Hindlimb muscle (tissue), 1 donor: ENCODE results near the gene ANKRD44. TPM values are rescaled to one million over a fixed set of nuclear protein-coding genes. Genes with fewer than 3 reads are reported as not detected.
A peak's percentile ranks its signal among the peaks of the same experiment; 100 is the strongest.
"Not testable (repeated sequence)": the region's sequence is repeated elsewhere in the genome, so short reads cannot be mapped to it uniquely, and the experiment has no call there.

Source experiments
- DNase-seq: peaks from one replicate; pipeline ENCODE4 v3.0.0-alpha.2; 2013
- polyA plus RNA-seq: library from polyadenylated mRNA; unstranded; fragments of 120-200 nt; gene quantifications from one replicate; pipeline ENCODE4 v1.2.1, GENCODE V29; 2013; ENCODE audit not compliant: insufficient read length

Gene ANKRD44
- 20.7 TPM for polyA plus RNA-seq

- DNase-seq: peak; percentile 84
These were observed at the start of gene ANKRD44 for GRCh38 chr2:197310271-197310985. ANKRD44 (minus strand) TSS chr2:197310780; CDS start chr2:197310604, 176 bp downstream.

GRCh38 chr2:197359859-197360258, 49.3 kb upstream of the ANKRD44 start:
- no peak for DNase-seq

- no peak for DNase-seq
These were observed 48.4 kb upstream of the ANKRD44 start for GRCh38 chr2:197358931-197359330.

GRCh38 chr2:197357986-197358385, 47.4 kb upstream of the ANKRD44 start:
- no peak for DNase-seq

- DNase-seq: no peak
These were observed 45.6 kb upstream of the ANKRD44 start for GRCh38 chr2:197356136-197356535.

GRCh38 chr2:197354169-197354558, 43.6 kb upstream of the ANKRD44 start:
- DNase-seq: no peak

- DNase-seq: no peak
These were observed 43.0 kb upstream of the ANKRD44 start for GRCh38 chr2:197353393-197354168.

GRCh38 chr2:197349699-197350098, 39.1 kb upstream of the ANKRD44 start:
- no peak for DNase-seq

GRCh38 chr2:197348721-197349360, 38.3 kb upstream of the ANKRD44 start:
- DNase-seq: no peak

GRCh38 chr2:197345846-197346370, 35.3 kb upstream of the ANKRD44 start:
- DNase-seq: no peak

- not testable (repeated sequence) for DNase-seq
These were observed 33.4 kb upstream of the ANKRD44 start for GRCh38 chr2:197343968-197344367.

GRCh38 chr2:197340591-197340990, 30.0 kb upstream of the ANKRD44 start:
- no peak for DNase-seq

GRCh38 chr2:197339496-197340220, 29.1 kb upstream of the ANKRD44 start:
- no peak for DNase-seq

GRCh38 chr2:197339016-197339415, 28.4 kb upstream of the ANKRD44 start:
- no peak for DNase-seq

- DNase-seq: no peak
These were observed 22.1 kb upstream of the ANKRD44 start for GRCh38 chr2:197332641-197333040.

GRCh38 chr2:197328461-197328860, 17.9 kb upstream of the ANKRD44 start:
- no peak for DNase-seq

GRCh38 chr2:197327472-197328098, 17.0 kb upstream of the ANKRD44 start:
- peak; percentile 26 for DNase-seq

GRCh38 chr2:197327073-197327471, 16.5 kb upstream of the ANKRD44 start:
- DNase-seq: no peak

GRCh38 chr2:197324801-197325200, 14.2 kb upstream of the ANKRD44 start:
- no peak for DNase-seq

GRCh38 chr2:197322724-197323720, 12.4 kb upstream of the ANKRD44 start:
- no peak for DNase-seq

GRCh38 chr2:197322143-197322542, 11.6 kb upstream of the ANKRD44 start:
- DNase-seq: no peak
